Activated CD4-positive, CD25-positive, alpha-beta regulatory T cell treated with anti-CD3 and anti-CD28 coated beads, Interleukin-2, amount 50 U/mL, for 16 hours (primary cell): ENCODE measurements around the gene BCL11A.

ENCODE experiments used
- DNase-seq: peaks from one replicate; pipeline ENCODE4 v3.0.0-alpha.2; 2020; ENCODE audit warnings: low read depth, low spot score

BCL11A gene

DNA sequence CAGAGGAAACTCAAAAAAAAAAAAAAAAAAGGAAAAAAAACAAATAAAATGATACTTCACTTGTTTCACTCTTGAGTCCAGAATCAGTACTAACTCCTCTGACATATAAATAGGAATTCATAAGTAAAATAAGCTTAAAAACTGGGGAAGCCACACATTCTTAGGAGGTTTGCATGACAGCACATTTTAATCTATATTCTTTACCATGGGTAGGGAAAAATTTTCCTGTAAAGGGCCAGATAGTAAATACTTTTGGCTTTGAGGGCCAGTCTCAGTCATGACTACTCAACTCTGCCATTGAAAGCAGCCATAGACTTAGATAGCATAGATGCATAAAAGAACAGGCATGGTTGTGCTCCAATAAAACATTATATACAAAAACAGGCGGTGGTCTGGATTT, 145.2 kb downstream of the BCL11A start:
- DNase-seq = no peak

- DNase-seq = no peak
Measured at GRCh38 chr2:60407398-60407797, 146.1 kb downstream of the BCL11A start.

- no peak for DNase-seq
Measured at GRCh38 chr2:60406192-60406591, 147.3 kb downstream of the BCL11A start.

- DNase-seq = no peak
Measured at GRCh38 chr2:60405271-60405919, 148.1 kb downstream of the BCL11A start.
